Measurements from ENCODE around the gene AFF3. TPM values are rescaled to one million over a fixed set of nuclear protein-coding genes. Genes with fewer than 3 reads are reported as not detected.
"Not testable (repeated sequence)": the region's sequence is repeated elsewhere in the genome, so short reads cannot be mapped to it uniquely, and the experiment has no call there.

AFF3 gene
- polyA plus RNA-seq, 1 donor (not counting 4 experiments of a cell fraction or from before 2014, with no cell fraction given): not detected

DNA sequence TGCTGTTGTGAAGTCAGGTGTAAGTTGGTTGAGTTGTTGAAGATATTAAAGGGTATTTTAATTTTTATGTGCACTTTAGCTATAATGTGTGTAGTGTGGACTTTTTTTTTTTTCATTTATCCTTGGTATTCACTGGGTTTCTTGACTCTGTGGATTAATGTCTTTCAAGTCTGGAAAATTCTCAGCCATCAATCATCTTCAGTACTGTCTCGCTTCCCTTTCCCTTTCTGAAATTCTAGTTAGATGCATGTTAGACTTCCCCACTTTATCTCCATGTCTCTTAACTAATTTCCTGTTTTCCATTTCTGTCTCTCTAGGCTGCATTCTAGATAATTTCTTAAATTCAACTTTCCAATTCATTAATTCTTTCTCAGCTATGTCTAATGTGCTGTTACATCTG is 404.9 kb downstream of the AFF3 start:
- Histone ChIP-seq H3K4me1 (ENCODE audit: control insufficient read depth, extremely low read depth, insufficient read depth, low read length) (no peaks in the 10 kb centered on the region), H2AFZ (ENCODE audit: control insufficient read depth, low read length) (no peak overlapping the region), H3K27me3 (ENCODE audit: control insufficient read depth, extremely low read depth, insufficient read depth, low read length) (no peaks in the 10 kb centered on the region), H3K27ac (ENCODE audit: control insufficient read depth, insufficient read depth, low read length) (no peak overlapping the region), H3K4me2 (ENCODE audit: control insufficient read depth, extremely low read depth, insufficient read depth, low read depth, low read length) (no peak overlapping the region), H3K4me3 (ENCODE audit: control insufficient read depth in 2 of 3, extremely low read depth in 1 of 3, insufficient read depth in 2 of 3, low read depth in 1 of 3, low read length in 3 of 3) (no peak overlapping the region), H3K9me3 (ENCODE audit: control insufficient read depth, low read depth, low read length) (no peaks in the 10 kb centered on the region), H3K9me1 (ENCODE audit: control insufficient read depth, extremely low read depth, insufficient read depth, low read length) (no peaks in the 10 kb centered on the region), H3K36me3 (ENCODE audit: control insufficient read depth in 2 of 2, extremely low read depth in 1 of 2, insufficient read depth in 2 of 2, low read length in 2 of 2) (no peaks in the 10 kb centered on the region), H3K79me2 (ENCODE audit: control insufficient read depth, insufficient read depth, low read length) (no peaks in the 10 kb centered on the region), H3K9ac (ENCODE audit: control insufficient read depth, extremely low read depth, insufficient read depth, low read length) (no peak overlapping the region), H4K20me1 (ENCODE audit: control insufficient read depth, extremely low read depth, insufficient read depth, low read length) (no peaks in the 10 kb centered on the region)
- dilution Hi-C loops (cut with MboI; ENCODE audit: extremely low pct_ligation_motif_present, low sequenced_read_pairs): no loop called here
- TF ChIP-seq EZH2 (IDR thresholded peaks at IDR 0.05; ENCODE audit: low read length): no peak
- TF ChIP-seq, protein P1, sequence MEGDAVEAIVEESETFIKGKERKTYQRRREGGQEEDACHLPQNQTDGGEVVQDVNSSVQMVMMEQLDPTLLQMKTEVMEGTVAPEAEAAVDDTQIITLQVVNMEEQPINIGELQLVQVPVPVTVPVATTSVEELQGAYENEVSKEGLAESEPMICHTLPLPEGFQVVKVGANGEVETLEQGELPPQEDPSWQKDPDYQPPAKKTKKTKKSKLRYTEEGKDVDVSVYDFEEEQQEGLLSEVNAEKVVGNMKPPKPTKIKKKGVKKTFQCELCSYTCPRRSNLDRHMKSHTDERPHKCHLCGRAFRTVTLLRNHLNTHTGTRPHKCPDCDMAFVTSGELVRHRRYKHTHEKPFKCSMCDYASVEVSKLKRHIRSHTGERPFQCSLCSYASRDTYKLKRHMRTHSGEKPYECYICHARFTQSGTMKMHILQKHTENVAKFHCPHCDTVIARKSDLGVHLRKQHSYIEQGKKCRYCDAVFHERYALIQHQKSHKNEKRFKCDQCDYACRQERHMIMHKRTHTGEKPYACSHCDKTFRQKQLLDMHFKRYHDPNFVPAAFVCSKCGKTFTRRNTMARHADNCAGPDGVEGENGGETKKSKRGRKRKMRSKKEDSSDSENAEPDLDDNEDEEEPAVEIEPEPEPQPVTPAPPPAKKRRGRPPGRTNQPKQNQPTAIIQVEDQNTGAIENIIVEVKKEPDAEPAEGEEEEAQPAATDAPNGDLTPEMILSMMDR (optimal IDR thresholded peaks at IDR 0.05 in 1 of 3, IDR thresholded peaks at IDR 0.05 in 1 of 3, conservative IDR thresholded peaks at IDR 0.05 in 1 of 3; ENCODE audit: extremely low read depth in 1 of 3, insufficient read depth in 2 of 3, low read length in 3 of 3): no peak
- FAIRE-seq: no peak
- DNase-seq (ENCODE audit: low read depth, low spot score): no peak

DNA sequence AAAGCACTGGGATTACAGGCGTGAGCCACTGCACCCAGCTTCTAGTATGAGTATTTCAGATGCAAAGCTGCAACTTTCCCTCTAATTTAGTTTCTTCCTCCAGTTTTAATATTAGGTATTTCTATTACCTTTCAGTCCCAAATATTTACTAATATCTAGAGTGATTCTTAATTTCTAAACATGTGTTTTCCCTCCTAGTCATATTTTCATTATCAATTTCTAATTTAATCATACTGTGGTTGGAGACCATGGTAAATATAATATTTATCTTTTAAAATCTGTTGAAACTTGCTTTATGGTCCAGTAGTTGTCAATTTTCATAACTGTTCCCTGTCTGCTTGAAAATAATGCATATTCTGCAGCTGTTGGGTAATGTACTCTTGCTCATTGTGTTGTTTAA is 406.6 kb downstream of the AFF3 start:
- Histone ChIP-seq H3K9me1 (ENCODE audit: control insufficient read depth, extremely low read depth, insufficient read depth, low read length) (no peaks in the 10 kb centered on the region), H3K27ac (ENCODE audit: control insufficient read depth, insufficient read depth, low read length) (no peak overlapping the region), H2AFZ (ENCODE audit: control insufficient read depth, low read length) (no peak overlapping the region), H4K20me1 (ENCODE audit: control insufficient read depth, extremely low read depth, insufficient read depth, low read length) (no peaks in the 10 kb centered on the region), H3K4me2 (ENCODE audit: control insufficient read depth, extremely low read depth, insufficient read depth, low read depth, low read length) (no peak overlapping the region), H3K27me3 (ENCODE audit: control insufficient read depth, extremely low read depth, insufficient read depth, low read length) (no peaks in the 10 kb centered on the region), H3K4me1 (ENCODE audit: control insufficient read depth, extremely low read depth, insufficient read depth, low read length) (no peaks in the 10 kb centered on the region), H3K79me2 (ENCODE audit: control insufficient read depth, insufficient read depth, low read length) (no peaks in the 10 kb centered on the region), H3K36me3 (ENCODE audit: control insufficient read depth in 2 of 2, extremely low read depth in 1 of 2, insufficient read depth in 2 of 2, low read length in 2 of 2) (no peaks in the 10 kb centered on the region), H3K9ac (ENCODE audit: control insufficient read depth, extremely low read depth, insufficient read depth, low read length) (no peak overlapping the region), H3K4me3 (ENCODE audit: control insufficient read depth in 2 of 3, extremely low read depth in 1 of 3, insufficient read depth in 2 of 3, low read depth in 1 of 3, low read length in 3 of 3) (no peak overlapping the region), H3K9me3 (ENCODE audit: control insufficient read depth, low read depth, low read length) (no peaks in the 10 kb centered on the region)
- TF ChIP-seq, protein P1 (optimal IDR thresholded peaks at IDR 0.05 in 1 of 3, IDR thresholded peaks at IDR 0.05 in 1 of 3, conservative IDR thresholded peaks at IDR 0.05 in 1 of 3; ENCODE audit: extremely low read depth in 1 of 3, insufficient read depth in 2 of 3, low read length in 3 of 3): no peak
- TF ChIP-seq EZH2 (IDR thresholded peaks at IDR 0.05; ENCODE audit: low read length): no peak
- DNase-seq (ENCODE audit: low read depth, low spot score): no peak
- no peak for FAIRE-seq
- dilution Hi-C loops (cut with MboI; ENCODE audit: extremely low pct_ligation_motif_present, low sequenced_read_pairs): no loop called here

DNA sequence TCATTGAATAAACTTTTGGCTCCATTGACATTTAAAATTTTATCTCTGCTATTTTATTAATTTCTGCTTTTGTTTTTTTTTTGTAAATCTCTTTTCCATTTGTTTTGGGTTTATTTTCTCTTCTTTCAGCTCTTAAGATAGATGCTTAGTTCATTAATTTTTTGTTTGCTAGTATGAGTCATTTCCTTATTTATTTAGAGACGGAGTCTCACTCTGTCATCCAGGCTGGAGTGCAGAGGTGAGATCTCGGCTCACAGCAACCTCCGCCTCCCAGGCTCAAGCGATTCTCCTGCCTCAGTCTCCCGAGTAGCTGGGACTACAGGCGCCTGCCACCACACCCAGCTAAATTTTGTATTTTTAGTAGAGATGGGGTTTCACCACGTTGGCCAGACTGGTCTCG is 407.1 kb downstream of the AFF3 start:
- H3K9ac ChIP-seq (ENCODE audit: control insufficient read depth, extremely low read depth, insufficient read depth, low read length); H3K9me1 ChIP-seq (ENCODE audit: control insufficient read depth, extremely low read depth, insufficient read depth, low read length); H4K20me1 ChIP-seq (ENCODE audit: control insufficient read depth, extremely low read depth, insufficient read depth, low read length); H3K79me2 ChIP-seq (ENCODE audit: control insufficient read depth, insufficient read depth, low read length); FAIRE-seq; H3K4me1 ChIP-seq (ENCODE audit: control insufficient read depth, extremely low read depth, insufficient read depth, low read length); dilution Hi-C loops (cut with MboI; ENCODE audit: extremely low pct_ligation_motif_present, low sequenced_read_pairs); DNase-seq (ENCODE audit: low read depth, low spot score); H3K9me3 ChIP-seq (ENCODE audit: control insufficient read depth, low read depth, low read length); H2AFZ ChIP-seq (ENCODE audit: control insufficient read depth, low read length); H3K36me3 ChIP-seq (ENCODE audit: control insufficient read depth in 2 of 2, extremely low read depth in 1 of 2, insufficient read depth in 2 of 2, low read length in 2 of 2); H3K4me3 ChIP-seq (ENCODE audit: control insufficient read depth in 2 of 3, extremely low read depth in 1 of 3, insufficient read depth in 2 of 3, low read depth in 1 of 3, low read length in 3 of 3); H3K27ac ChIP-seq (ENCODE audit: control insufficient read depth, insufficient read depth, low read length); H3K4me2 ChIP-seq (ENCODE audit: control insufficient read depth, extremely low read depth, insufficient read depth, low read depth, low read length); H3K27me3 ChIP-seq (ENCODE audit: control insufficient read depth, extremely low read depth, insufficient read depth, low read length): not testable (repeated sequence)

Measured in keratinocyte (primary cell).